K562 (cell line): ENCODE data around the gene UQCC5. TPM values are rescaled to one million over a fixed set of nuclear protein-coding genes. Genes with fewer than 3 reads are reported as not detected.

Experiments
- ATAC-seq: fragments of 200-7000 bp; cut with Tn5 transposase; 3 replicates; pipeline ENCODE4 v1.9.1; 2020; ENCODE audit warnings: moderate library complexity
- BruUV-seq: library from RNA; stranded (reverse); fragments of 400-500 nt; replicated peaks from 2 replicates; lab custom pipeline; 2021; lab: Mats Ljungman, UMichigan
- CTCF ChIA-PET: fragments of 300-600 bp; formaldehyde crosslinking; extraction: SDS; loops from one replicate; lab custom pipeline; 2021; ENCODE audit warnings: low intra/inter-chr PET ratio; lab: Yijun Ruan, JAX
- POLR2A ChIA-PET: fragments of 300-600, 350-650 bp; sonication (Branson Sonifier 250); formaldehyde crosslinking; extraction: SDS; loops from one replicate; lab custom pipeline; 2021; ENCODE audit warnings: antibody characterized with exemption, inconsistent platforms; lab: Yijun Ruan, JAX
- DNase-seq, 4 experiments: peaks; one replicate each; pipeline versions ENCODE4 v3.0.0 to v3.0.0-alpha.2; 2011 to 2018; ENCODE audit warnings: low spot score in 3 of 4, mixed read lengths in 3 of 4; ENCODE audit errors: extremely low read depth in 1 of 4
- FAIRE-seq: peaks from 2 replicates; lab custom pipeline; 2011; peaks lifted over from hg19 to GRCh38; lab: Jason Lieb, UNC
- H2AFZ ChIP-seq: 2 replicates; pipeline ENCODE4 v1.6.0; 2011; ENCODE audit warnings: low read depth, low read length, control low read depth, inconsistent platforms
- H3K27ac ChIP-seq: fragments of 200-600 bp; 3 replicates; pipeline ENCODE4 v1.8.0; 2011; ENCODE audit warnings: low read depth, mild to moderate bottlenecking, control low read depth, inconsistent platforms, low read length, moderate library complexity, mixed read lengths; ENCODE audit errors: extremely low read depth
- H3K27me3 ChIP-seq, 2 experiments: fragments of 300-600 bp in 1 of 2; 2 replicates in 1 of 2; 3 replicates in 1 of 2; pipeline versions ENCODE4 v1.6.0 to v1.8.0; 2011; ENCODE audit warnings: inconsistent platforms in 2 of 2, low read length in 2 of 2, mild to moderate bottlenecking in 1 of 2, mixed read lengths in 1 of 2, moderate library complexity in 1 of 2; ENCODE audit not compliant: control insufficient read depth in 2 of 2, insufficient read depth in 2 of 2
- H3K36me3 ChIP-seq: fragments of 300-600 bp; 3 replicates; pipeline ENCODE4 v1.8.0; 2011; ENCODE audit warnings: mild to moderate bottlenecking, low read length, inconsistent platforms; ENCODE audit not compliant: control insufficient read depth, insufficient read depth
- H3K4me1 ChIP-seq, 2 experiments: fragments of 200-600 bp in 1 of 2; replicated peaks in 1 of 2; 2 replicates in 1 of 2; 3 replicates in 1 of 2; pipeline versions ENCODE4 v1.5.1 to v1.8.0; 2011; ENCODE audit warnings: inconsistent platforms in 2 of 2, low read length in 2 of 2, mild to moderate bottlenecking in 1 of 2, mixed read lengths in 1 of 2, moderate library complexity in 1 of 2; ENCODE audit not compliant: control insufficient read depth in 2 of 2, insufficient read depth in 2 of 2
- H3K4me2 ChIP-seq: 2 replicates; pipeline ENCODE4 v1.6.1; 2011; ENCODE audit warnings: low read length, control low read depth, inconsistent platforms, mixed read lengths; ENCODE audit not compliant: insufficient read depth
- H3K4me3 ChIP-seq: fragments of 200-600 bp; sonication (generic), shearing (Covaris generic); 2 replicates; pipeline ENCODE4 v1.5.1; 2016; ENCODE audit warnings: control low read depth, inconsistent platforms
- H3K79me2 ChIP-seq: fragments of 200-600 bp; 3 replicates; pipeline ENCODE4 v1.8.0; 2011; ENCODE audit warnings: low read length, inconsistent platforms; ENCODE audit not compliant: control insufficient read depth, insufficient read depth
- H3K9ac ChIP-seq, 2 experiments: 2 replicates each; pipeline versions ENCODE4 v1.6.0 to v1.6.1; 2011; ENCODE audit warnings: low read depth in 2 of 2, low read length in 2 of 2, control low read depth in 1 of 2, inconsistent platforms in 1 of 2, mild to moderate bottlenecking in 1 of 2, mixed read lengths in 1 of 2; ENCODE audit not compliant: insufficient read depth in 1 of 2
- H3K9me1 ChIP-seq: one replicate; pipeline ENCODE4 v1.6.0; 2011; ENCODE audit warnings: inconsistent platforms, mild to moderate bottlenecking, low read length, moderate library complexity; ENCODE audit not compliant: control insufficient read depth, insufficient read depth
- H3K9me3 ChIP-seq: replicated peaks from 2 replicates; pipeline ENCODE4 v1.5.1; 2011; ENCODE audit warnings: low read depth, low read length, inconsistent platforms; ENCODE audit not compliant: control insufficient read depth, insufficient read depth
- H4K20me1 ChIP-seq: replicated peaks from 2 replicates; pipeline ENCODE4 v1.6.1; 2011; ENCODE audit warnings: low read length, inconsistent platforms, mixed read lengths; ENCODE audit not compliant: control insufficient read depth, insufficient read depth
- ELF1 ChIP-seq: fragments of 200-800 bp; sonication (Bioruptor generic); IDR thresholded peaks from 2 replicates; pipeline ENCODE4 v1.6.1; 2016; ENCODE audit warnings: missing genetic modification characterization, missing compliant biosample characterization
- NCOA6 ChIP-seq: fragments of 450-650 bp; IDR thresholded peaks from 2 replicates; pipeline ENCODE4 v1.6.1; 2017; ENCODE audit warnings: mild to moderate bottlenecking
- RAD21 ChIP-seq, 2 experiments: fragments of 250-450 bp in 1 of 2; fragments of 450-650 bp in 1 of 2; sonication (Bioruptor Pico) in 1 of 2; formaldehyde crosslinking in 1 of 2; IDR thresholded peaks in 1 of 2; conservative IDR thresholded peaks in 1 of 2; 2 replicates each; pipeline versions ENCODE4 v1.4.0 to v1.8.0; 2020 to 2022; ENCODE audit warnings: mild to moderate bottlenecking in 2 of 2, moderate library complexity in 1 of 2
- SRSF7 ChIP-seq: fragments of 200-400 bp; formaldehyde crosslinking; optimal IDR thresholded peaks from 2 replicates; pipeline ENCODE3; 2017; ENCODE audit warnings: mild to moderate bottlenecking, low read depth, low read length
- ZNF224 ChIP-seq: sonication (generic); formaldehyde crosslinking; IDR thresholded peaks from 2 replicates; pipeline ENCODE4 v1.8.0; 2022; ENCODE audit warnings: mild to moderate bottlenecking, missing genetic modification reagents
- ZNF23 ChIP-seq: fragments of 250-450 bp; sonication (Bioruptor Pico); IDR thresholded peaks from 2 replicates; pipeline ENCODE4 v1.4.0; 2020; ENCODE audit warnings: mild to moderate bottlenecking
- WGBS: fragments of 100-300 bp; shearing (Covaris generic); methylation state at CpG from one replicate; pipeline ENCODE4 v1.1.6; 2016; ENCODE audit warnings: low coverage, mixed read lengths; ENCODE audit not compliant: insufficient coverage; ENCODE audit errors: missing lambda C conversion rate; 5-methylcytosine and 5-hydroxymethylcytosine counted together
- in situ Hi-C: fragments of 300-500 bp; cut with MboI; formaldehyde crosslinking; loops from 4 replicates; pipeline ENCODE4 v1.15.0; 2018; ENCODE audit warnings: inconsistent platforms, mixed read lengths
- intact Hi-C: fragments of 100-400 bp; cut with micrococcal nuclease; formaldehyde crosslinking; loops from 2 replicates; pipeline ENCODE4 v1.14.2; 2022
- polyA plus RNA-seq, 8 experiments: library from polyadenylated mRNA; depleted of rRNA in 4 of 8; stranded (reverse) in 5 of 8; unstranded in 3 of 8; fragments of >200 nt; fragmentation: Nextera tagmentation in 2 of 8; fragmentation: Illumina TruSeq in 1 of 8; extraction: Ambion mirVana in 2 of 8; extraction: Trizol in 1 of 8; gene quantifications; 2 replicates each; pipeline versions ENCODE4 v1.2.1 to v1.2.3, GENCODE V29; 2011 to 2014; ENCODE audit warnings: inconsistent platforms in 1 of 8, missing spikeins in 1 of 8
- total RNA-seq, 7 experiments: library from RNA; depleted of rRNA in 6 of 7; stranded (reverse); fragments of >200 nt in 6 of 7; fragmentation: Illumina TruSeq in 2 of 7; extraction: Trizol in 2 of 7; gene quantifications; 2 replicates each; pipeline versions ENCODE4 v1.2.1 to v1.2.3, GENCODE V29; 2011 to 2021; ENCODE audit warnings: low replicate concordance in 1 of 7
- TF ChIP-seq, protein P1 (sequence below): fragments of 250-450 bp; sonication (Bioruptor Pico); IDR thresholded peaks from 2 replicates; pipeline ENCODE4 v1.8.0; 2022; ENCODE audit warnings: inconsistent platforms
- TF ChIP-seq, protein P2 (sequence below): fragments of 450-650 bp; IDR thresholded peaks from 2 replicates; pipeline ENCODE4 v1.6.1; 2017; ENCODE audit warnings: antibody characterized with exemption
- TF ChIP-seq, protein P3 (sequence below): sonication (generic); formaldehyde crosslinking; IDR thresholded peaks from 2 replicates; pipeline ENCODE4 v1.5.0; 2020; ENCODE audit warnings: missing genetic modification reagents

Gene UQCC5
- total and polyA plus RNA-seq, 9 of the 15 experiments (the other 6 are each of a cell fraction or from before 2014, with no cell fraction given) = 10.2 to 55.4 (median 33.8) TPM

DNA sequence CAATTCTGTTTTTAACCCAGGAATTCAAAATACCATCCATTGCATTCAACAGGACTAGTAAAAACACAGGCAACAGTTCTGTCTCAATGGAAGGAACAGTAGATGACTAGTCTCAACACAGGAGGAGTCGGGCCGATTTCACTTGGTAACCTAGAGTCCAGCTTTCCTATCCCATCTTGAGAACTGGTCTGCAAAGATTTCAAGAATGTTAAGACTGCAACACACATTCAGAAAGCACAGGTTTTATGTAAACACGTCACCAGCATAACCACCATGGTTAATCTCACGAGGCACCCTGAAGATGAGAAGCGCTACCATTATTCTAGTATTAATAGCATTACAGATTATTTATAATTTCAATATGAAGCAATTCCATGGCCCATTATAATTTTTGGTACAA lies 22.0 kb downstream of the UQCC5 start (continued):
- no peak for TF ChIP-seq SRSF7
- TF ChIP-seq ELF1 (tag) = no peak

DNA sequence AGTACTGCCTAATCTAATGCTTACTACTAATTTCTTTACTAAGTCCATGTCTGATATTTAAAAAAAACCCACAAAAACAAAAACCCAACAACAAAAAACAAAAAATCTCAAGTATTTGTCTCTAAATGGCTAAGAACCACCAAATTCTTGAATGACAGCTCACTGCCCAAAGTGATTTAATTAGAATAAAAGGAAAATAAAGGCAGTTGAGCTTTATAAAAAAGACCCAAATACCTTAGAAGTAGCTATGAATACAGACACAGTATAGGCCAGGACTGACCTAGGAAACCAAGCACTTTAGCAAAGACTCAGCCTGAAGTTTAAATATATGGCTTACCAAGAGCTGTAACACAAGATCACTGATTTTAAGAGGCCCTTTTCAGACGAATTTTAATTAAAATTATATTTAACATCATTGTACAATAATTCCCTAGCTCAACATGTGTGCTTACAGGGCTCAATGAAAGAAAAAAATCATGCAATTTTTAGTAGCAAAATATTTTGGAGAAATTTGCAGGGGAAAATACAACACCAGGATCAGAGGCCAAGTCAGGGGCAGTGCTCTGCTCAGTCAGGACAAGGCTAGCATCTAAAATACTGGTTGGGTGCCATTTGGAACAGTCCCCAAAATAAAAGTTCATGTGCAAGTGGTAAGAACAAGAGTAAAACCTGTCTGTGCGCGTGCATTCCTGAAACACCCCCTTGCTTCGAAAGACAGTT lies 24.8 kb downstream of the UQCC5 start:
- BruUV-seq = no TSS peak
- Histone ChIP-seq H4K20me1 (no peaks in the 10 kb centered on the region), H3K9ac (no peak overlapping the region), H2AFZ (no peak overlapping the region), H3K4me1 (no peaks in the 10 kb centered on the region), H3K79me2 (no peaks in the 10 kb centered on the region), H3K27me3 (no peaks in the 10 kb centered on the region), H3K4me3 (no peak overlapping the region), H3K4me2 (no peak overlapping the region), H3K9me1 (no peaks in the 10 kb centered on the region), H3K27ac (no peak overlapping the region), H3K36me3 (peaks cover 49% of the 10 kb centered on the region), H3K9me3 (no peaks in the 10 kb centered on the region)
- no peak for FAIRE-seq
- 64% methylated on average over 4 of the region's 4 CpGs for WGBS
- TF ChIP-seq, protein P1, sequence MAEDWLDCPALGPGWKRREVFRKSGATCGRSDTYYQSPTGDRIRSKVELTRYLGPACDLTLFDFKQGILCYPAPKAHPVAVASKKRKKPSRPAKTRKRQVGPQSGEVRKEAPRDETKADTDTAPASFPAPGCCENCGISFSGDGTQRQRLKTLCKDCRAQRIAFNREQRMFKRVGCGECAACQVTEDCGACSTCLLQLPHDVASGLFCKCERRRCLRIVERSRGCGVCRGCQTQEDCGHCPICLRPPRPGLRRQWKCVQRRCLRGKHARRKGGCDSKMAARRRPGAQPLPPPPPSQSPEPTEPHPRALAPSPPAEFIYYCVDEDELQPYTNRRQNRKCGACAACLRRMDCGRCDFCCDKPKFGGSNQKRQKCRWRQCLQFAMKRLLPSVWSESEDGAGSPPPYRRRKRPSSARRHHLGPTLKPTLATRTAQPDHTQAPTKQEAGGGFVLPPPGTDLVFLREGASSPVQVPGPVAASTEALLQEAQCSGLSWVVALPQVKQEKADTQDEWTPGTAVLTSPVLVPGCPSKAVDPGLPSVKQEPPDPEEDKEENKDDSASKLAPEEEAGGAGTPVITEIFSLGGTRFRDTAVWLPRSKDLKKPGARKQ = no peak
- no peak for TF ChIP-seq ZNF224 (CRISPR knock-in tag)
- TF ChIP-seq RAD21 (CRISPR knock-in tag; conservative IDR thresholded peaks at IDR 0.05 in 1 of 2, IDR thresholded peaks at IDR 0.05 in 1 of 2) = no peak
- TF ChIP-seq NCOA6 = no peak
- no peak for TF ChIP-seq ZNF23 (CRISPR knock-in tag)
- TF ChIP-seq, protein P2, sequence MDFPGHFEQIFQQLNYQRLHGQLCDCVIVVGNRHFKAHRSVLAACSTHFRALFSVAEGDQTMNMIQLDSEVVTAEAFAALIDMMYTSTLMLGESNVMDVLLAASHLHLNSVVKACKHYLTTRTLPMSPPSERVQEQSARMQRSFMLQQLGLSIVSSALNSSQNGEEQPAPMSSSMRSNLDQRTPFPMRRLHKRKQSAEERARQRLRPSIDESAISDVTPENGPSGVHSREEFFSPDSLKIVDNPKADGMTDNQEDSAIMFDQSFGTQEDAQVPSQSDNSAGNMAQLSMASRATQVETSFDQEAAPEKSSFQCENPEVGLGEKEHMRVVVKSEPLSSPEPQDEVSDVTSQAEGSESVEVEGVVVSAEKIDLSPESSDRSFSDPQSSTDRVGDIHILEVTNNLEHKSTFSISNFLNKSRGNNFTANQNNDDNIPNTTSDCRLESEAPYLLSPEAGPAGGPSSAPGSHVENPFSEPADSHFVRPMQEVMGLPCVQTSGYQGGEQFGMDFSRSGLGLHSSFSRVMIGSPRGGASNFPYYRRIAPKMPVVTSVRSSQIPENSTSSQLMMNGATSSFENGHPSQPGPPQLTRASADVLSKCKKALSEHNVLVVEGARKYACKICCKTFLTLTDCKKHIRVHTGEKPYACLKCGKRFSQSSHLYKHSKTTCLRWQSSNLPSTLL = no peak
- TF ChIP-seq, protein P3, sequence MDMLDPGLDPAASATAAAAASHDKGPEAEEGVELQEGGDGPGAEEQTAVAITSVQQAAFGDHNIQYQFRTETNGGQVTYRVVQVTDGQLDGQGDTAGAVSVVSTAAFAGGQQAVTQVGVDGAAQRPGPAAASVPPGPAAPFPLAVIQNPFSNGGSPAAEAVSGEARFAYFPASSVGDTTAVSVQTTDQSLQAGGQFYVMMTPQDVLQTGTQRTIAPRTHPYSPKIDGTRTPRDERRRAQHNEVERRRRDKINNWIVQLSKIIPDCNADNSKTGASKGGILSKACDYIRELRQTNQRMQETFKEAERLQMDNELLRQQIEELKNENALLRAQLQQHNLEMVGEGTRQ = no peak
- in situ Hi-C loops = no loop called here
- intact Hi-C loops = no loop called here
- POLR2A ChIA-PET = interaction anchor here (0.5 kb wide), 1 partner anchor 210 kb away, joined by 3 read pairs; the partner anchor contains the start of gene NEK4
- DNase-seq = no peak
- ATAC-seq = no peak
- CTCF ChIA-PET = no interaction called here
